ENCODE results near the gene PDE6D.

PDE6D gene

GRCh38 chr2:231807020-231807419 is 25.9 kb upstream of the PDE6D start:
- in situ Hi-C loops (cut with MboI; ENCODE audit: low pct_unique_long_range_greater_than_20kb, low sequenced_read_pairs, unreplicated experiment): no loop called here
- DNase-seq (ENCODE audit: low spot score): no peak
- no peak for TF ChIP-seq CTCF (IDR thresholded peaks at IDR 0.05; ENCODE audit: extremely low read depth, insufficient read depth, missing control alignments)

- DNase-seq (ENCODE audit: low spot score): no peak
- TF ChIP-seq CTCF (IDR thresholded peaks at IDR 0.05; ENCODE audit: extremely low read depth, insufficient read depth, missing control alignments): no peak
- in situ Hi-C loops (cut with MboI; ENCODE audit: low pct_unique_long_range_greater_than_20kb, low sequenced_read_pairs, unreplicated experiment): no loop called here
Measured at GRCh38 chr2:231803501-231804138, 22.5 kb upstream of the PDE6D start.

GRCh38 chr2:231800493-231801091 is 19.5 kb upstream of the PDE6D start:
- peak; percentile 73 for TF ChIP-seq CTCF (IDR thresholded peaks at IDR 0.05; ENCODE audit: extremely low read depth, insufficient read depth, missing control alignments)
- in situ Hi-C loops (cut with MboI; ENCODE audit: low pct_unique_long_range_greater_than_20kb, low sequenced_read_pairs, unreplicated experiment): no loop called here
- DNase-seq (ENCODE audit: low spot score): peak; percentile 36

GRCh38 chr2:231795525-231796327 is 14.6 kb upstream of the PDE6D start:
- in situ Hi-C loops (cut with MboI; ENCODE audit: low pct_unique_long_range_greater_than_20kb, low sequenced_read_pairs, unreplicated experiment): no loop called here
- TF ChIP-seq CTCF (IDR thresholded peaks at IDR 0.05; ENCODE audit: extremely low read depth, insufficient read depth, missing control alignments): peak; percentile 6
- DNase-seq (ENCODE audit: low spot score): no peak

- no peak for TF ChIP-seq CTCF (IDR thresholded peaks at IDR 0.05; ENCODE audit: extremely low read depth, insufficient read depth, missing control alignments)
- no peak for DNase-seq (ENCODE audit: low spot score)
- in situ Hi-C loops (cut with MboI; ENCODE audit: low pct_unique_long_range_greater_than_20kb, low sequenced_read_pairs, unreplicated experiment): no loop called here
Measured at GRCh38 chr2:231794383-231794782, 13.3 kb upstream of the PDE6D start.

GRCh38 chr2:231791107-231791506 is 10.0 kb upstream of the PDE6D start:
- in situ Hi-C loops (cut with MboI; ENCODE audit: low pct_unique_long_range_greater_than_20kb, low sequenced_read_pairs, unreplicated experiment): no loop called here
- TF ChIP-seq CTCF (IDR thresholded peaks at IDR 0.05; ENCODE audit: extremely low read depth, insufficient read depth, missing control alignments): no peak
- DNase-seq (ENCODE audit: low spot score): no peak
